ENCODE measurements around the gene IL1R1.

Gene IL1R1

DNA sequence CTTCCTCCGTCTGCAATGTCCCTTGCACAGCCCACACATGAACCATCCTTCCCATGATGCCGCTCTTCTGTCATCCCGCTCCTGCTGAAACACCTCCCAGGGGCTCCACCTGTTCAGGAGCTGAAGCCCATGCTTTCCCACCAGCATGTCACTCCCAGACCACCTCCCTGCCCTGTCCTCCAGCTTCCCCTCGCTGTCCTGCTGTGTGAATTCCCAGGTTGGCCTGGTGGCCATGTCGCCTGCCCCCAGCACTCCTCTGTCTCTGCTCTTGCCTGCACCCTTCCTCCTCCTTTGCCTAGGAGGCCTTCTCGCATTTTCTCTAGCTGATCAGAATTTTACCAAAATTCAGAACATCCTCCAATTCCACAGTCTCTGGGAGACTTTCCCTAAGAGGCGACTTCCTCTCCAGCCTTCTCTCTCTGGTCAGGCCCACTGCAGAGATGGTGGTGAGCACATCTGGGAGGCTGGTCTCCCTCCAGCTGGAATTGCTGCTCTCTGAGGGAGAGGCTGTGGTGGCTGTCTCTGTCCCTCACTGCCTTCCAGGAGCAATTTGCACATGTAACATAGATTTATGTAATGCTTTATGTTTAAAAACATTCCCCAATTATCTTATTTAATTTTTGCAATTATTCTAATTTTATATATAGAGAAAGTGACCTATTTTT lies 35.4 kb downstream of the IL1R1 start:
- DNase-seq = no peak

DNA sequence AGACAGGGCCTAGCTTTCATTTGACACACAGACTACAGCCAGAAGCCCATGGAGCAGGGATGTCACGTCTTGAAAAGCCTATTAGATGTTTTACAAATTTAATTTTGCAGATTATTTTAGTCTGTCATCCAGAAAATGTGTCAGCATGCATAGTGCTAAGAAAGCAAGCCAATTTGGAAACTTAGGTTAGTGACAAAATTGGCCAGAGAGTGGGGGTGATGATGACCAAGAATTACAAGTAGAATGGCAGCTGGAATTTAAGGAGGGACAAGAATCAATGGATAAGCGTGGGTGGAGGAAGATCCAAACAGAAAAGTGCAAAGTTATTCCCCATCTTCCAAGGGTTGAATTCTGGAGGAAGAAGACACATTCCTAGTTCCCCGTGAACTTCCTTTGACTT lies 36.5 kb downstream of the IL1R1 start:
- no peak for DNase-seq

DNA sequence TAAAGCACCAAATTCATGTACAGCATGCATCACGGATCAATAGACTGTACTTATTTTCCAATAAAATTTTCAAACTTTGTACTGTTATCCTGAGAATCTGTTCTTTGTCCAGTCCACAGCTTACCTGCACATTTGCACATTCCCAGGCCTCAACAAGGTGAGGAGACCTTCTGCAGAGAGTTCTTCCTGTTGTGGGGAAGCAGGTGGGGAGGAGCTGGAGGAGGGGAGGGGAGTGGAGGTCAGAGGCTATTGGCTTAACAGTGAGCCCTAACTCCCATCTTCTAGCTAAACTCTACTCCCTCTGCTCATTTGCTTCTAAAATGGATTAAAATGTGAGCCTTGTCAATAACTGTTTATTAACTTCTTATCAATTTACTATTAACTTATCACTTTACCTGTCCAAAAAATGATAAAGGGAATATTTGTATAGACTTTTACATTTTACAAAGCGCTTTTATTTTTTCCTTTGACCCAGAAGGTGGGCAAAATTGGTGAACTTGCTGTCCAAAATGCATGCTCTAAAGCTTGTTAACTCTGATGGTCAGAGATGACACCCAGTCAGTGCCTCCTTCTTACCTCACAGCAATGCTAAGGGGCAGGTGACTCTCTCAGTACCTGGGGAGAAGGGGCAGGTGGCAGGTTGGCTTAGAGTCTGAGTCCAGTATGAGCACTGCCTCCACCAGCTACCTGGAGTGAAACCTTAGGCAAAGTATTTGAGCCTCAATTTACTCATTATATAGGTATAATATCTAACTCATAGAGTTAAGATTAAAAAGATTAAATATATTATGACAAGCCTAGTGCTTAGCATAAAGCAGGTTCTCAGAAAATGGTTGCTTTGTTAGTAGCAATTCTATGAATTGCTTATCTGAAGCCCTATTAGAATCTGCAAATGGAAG lies 37.5 kb downstream of the IL1R1 start:
- no peak for DNase-seq

DNA sequence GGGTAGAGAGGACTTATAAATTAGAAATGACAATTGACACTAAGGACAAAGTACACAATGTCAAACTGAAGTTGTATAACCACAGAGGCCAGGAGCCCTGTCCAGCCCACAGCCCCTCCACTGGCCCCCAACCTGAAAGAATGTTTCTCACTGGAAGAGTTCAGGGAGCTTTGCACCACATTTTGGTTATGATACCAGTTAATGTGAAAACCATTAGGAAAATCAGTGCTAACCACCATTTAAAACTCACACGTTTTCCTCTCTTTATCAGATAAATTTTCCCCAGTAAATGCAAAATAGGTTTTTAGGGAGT lies 38.1 kb downstream of the IL1R1 start:
- no peak for DNase-seq

DNA sequence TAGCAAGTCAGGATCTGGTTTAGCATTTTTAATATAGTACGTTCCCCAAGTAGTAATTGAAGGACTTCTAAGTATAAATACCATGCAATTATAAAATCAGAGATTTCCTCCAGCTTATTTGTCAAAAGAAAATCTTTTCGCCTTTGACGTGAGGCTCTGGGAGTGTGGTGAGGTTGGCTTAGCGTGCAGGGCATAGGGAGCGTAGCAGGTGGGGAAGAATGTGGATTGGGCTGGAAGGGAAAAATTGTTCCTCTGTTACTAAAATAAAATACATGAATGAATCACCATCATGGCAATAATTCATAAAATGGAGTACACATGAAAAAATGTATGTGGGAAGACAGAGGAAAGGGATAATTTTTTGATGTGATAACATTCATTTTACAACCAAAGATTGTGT lies 38.8 kb downstream of the IL1R1 start:
- no peak for DNase-seq

DNA sequence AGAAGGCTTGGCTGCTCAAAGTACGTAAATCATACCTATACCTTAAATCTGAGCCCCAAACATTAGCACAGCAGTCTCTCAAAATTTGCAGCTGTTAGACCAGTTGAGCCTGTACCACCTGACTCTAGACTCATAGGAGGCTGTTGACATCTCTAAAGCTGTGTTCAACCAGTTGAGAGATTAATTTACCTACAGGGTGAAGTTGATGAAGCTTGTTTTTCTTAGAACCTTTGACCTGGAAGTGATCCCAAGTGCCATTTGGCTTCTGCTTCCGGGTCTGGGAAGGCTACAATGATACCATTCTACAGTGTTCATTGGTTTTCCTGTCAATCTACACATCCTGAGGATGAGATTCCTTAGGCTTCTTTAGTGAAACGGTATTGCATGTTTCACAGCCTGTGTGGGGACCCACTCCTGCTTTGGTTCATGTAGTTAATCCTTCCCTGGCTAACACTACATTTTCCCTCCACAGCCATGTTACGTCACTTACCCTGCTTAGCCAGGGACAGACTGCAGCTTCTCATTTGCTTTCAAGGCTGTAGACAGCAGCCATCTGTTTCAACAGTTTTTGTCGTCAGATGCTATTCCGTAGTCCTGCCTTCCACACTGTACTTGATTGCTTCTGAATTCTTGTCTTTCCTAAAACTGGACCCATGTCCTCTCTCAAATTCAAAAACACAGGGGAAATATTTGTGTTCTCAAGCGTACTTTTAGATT lies 39.5 kb downstream of the IL1R1 start:
- no peak for DNase-seq

DNA sequence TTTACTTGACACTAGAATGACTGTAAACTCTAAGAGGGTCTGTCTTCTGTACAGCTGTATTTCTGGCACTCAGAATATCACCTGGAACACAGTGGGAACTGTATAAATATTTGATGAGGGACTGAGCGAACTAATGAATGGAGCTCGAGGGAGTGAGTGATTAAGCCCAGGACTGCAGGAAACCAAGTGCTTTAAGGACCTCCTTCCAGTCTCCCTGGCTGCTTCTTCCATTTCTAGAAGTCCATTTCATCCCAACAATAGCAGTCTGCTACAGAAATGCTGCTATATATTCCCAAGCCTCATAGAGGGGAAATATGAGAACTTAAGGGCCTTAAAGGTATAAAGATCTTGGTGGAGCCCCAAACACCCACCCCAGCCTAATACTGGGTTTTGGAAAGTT lies 41.5 kb downstream of the IL1R1 start:
- DNase-seq = no peak

DNA sequence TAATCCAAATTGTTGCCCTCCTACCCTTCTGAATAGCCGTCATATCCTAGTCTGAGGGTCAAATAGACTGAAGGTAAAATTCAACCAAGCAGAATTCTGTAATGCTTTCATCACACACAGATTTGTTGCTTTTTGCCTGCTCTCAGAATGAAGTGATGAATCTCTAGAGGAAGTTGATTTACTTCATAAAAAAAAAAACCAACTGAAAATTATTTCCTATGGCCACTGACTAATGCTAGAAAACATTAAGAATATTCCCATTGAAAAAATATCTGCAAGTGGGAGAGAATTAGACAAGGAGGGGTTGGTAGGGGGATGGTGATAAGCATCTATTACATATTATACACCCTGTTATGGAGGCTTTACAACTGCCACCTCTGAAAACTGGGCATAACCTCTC lies 42.0 kb downstream of the IL1R1 start:
- no peak for DNase-seq

DNA sequence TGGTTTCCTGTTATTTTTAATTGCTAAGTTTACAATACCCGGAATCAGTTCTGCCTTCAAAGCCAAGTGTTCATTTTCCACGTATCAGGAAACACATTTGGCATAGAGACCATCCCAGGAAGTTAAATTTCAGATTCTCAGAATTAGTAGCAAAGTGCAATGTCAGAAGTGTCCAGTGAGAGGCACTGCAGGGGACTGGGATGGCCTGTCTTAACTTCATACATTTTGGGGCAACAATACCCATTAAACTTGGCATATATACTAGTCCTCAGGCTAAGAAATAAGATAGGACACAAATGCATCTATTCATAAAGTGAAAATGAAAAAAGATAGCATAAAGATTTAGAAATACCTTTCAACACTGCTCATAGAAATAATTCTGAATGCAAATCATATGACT lies 42.8 kb downstream of the IL1R1 start:
- peak; percentile 25 for DNase-seq

DNA sequence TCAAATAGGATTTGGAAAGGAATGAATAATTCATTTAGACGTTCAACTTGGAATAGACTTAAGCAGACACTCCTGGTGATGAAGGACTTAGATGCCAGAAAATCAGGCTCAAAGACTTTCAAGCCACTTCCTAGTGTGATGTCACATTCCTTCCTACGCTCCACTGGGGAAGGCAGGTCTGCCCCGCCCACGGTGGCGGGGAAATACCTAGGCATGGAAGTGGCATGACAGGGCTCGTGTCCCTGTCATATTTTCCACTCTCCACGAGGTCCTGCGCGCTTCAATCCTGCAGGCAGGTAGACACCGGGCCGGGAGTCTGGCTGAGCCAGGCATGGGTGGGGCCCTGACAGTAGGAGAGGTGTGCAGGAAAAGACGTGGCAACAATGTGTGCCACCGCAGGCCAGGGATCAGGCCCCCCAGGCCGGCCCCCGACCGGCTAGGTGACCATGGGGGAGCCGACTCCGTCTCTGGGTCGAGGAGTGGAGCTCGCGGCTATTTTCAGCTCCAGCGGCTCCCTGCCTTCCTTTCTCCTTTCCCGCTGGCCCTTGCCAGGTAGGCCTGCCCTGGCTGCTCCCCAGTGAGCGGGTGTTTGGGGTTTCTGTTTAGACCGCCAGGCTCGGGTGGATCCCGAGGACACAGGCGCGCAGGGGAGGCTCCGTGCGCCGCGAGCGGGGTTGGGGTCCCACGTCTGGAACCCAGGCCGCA lies 44.4 kb downstream of the IL1R1 start, which contains the start of gene IL1RL2:
IL1RL2 (plus strand) TSS at position 233 of the 705 bp plus-strand sequence. CDS start 845 bp downstream, outside the sequence.
- peak; percentile 52 for DNase-seq

DNA sequence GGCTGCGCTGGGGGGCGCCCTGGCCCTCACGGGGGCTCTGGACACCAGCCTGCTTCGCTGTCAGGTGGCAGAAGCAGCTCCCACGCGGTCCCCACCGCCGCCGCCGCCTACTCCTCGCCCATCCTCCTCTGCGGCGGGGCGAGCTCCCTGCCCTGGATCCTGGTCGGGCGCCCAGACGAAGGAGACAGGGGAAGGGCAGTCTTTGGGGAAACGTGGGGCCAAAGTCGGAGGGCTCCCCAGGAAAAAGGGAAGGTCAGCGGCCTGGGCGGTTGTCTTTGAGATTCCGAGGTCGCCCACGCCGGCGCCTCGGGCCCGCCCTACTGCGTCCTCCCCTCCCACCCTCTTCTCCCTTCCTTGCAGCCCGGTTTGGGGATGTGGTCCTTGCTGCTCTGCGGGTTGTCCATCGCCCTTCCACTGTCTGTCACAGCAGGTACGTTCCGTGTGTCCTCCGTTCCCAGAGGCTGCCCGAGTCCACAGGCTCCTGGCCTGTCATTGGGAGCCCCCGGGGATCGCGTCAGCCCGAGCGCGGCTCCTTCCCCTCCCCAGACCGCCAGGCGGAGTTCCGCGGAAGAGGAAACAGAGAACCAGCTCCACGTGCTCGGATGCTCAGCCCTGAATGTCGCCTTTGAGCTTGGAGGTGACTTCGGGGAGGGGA lies 45.1 kb downstream of the IL1R1 start:
- peak; percentile 70 for DNase-seq

DNA sequence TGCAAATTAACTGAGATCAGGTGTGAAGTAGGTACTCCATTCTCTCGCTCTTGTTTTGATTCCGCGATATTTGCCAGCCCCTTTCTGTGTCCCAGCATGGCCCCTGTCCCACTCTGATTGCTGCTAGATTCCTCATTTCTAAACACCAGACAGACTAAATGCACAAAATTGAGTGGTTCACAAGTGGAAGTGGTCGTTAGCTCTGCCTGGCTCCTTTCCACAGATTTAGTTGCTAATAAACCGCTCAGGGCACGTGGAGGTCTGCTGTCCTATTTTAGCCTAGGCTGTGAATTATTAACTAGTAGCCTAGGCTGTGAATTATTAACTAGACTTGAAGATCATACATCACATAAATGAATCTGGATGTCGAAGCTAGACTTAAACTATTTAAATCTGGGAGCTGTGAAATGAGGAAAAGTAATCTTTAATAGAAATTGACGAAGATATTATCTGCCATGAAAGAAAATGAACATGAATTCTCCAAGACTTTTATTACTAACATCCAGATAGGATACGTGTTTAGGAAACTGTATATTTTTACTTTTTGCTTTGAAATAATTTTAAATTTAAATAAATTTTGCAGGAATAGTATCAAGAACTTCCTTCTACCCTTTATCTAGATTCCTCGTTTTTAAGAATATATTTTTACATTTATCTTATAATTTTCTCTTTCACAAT lies 48.0 kb downstream of the IL1R1 start:
- no peak for DNase-seq

DNA sequence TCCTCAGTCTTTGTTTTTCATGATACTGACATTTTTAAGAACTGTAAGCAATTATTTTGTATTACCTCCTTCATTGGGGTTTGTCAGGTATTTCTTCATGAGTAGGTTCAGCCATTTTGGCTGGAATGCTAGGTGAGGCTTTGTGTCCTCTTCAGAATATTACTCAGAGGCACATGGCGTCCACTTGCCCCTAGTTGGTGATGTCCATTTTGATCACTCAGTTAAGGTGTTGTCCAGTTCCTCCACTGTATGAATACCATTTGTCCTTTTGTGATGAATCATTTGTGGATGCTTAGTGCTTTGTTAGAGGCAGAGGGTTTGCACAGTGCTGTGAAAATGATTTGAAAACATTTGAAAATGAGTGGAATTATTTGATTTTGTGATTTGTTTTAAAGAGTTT lies 49.0 kb downstream of the IL1R1 start:
- DNase-seq = no peak

DNA sequence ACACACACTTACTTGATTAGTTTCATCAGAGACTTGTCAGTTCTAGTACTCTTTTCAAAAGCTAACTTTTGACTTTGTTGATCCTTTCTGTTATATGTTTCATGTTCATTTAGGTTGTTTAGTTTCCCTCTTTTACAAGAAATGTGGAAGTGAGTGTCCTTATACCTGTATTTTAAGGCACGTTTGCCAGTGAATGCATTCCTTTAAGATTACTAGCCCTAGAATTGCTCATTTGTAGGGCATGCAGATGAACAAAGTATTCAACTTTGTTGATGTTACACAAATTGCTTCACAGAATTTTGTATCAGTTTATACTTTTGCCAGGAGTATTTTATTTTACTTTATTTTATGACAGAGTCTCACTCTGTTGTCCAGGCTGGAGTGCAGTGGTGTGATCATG lies 50.5 kb downstream of the IL1R1 start:
- DNase-seq = no peak

DNA sequence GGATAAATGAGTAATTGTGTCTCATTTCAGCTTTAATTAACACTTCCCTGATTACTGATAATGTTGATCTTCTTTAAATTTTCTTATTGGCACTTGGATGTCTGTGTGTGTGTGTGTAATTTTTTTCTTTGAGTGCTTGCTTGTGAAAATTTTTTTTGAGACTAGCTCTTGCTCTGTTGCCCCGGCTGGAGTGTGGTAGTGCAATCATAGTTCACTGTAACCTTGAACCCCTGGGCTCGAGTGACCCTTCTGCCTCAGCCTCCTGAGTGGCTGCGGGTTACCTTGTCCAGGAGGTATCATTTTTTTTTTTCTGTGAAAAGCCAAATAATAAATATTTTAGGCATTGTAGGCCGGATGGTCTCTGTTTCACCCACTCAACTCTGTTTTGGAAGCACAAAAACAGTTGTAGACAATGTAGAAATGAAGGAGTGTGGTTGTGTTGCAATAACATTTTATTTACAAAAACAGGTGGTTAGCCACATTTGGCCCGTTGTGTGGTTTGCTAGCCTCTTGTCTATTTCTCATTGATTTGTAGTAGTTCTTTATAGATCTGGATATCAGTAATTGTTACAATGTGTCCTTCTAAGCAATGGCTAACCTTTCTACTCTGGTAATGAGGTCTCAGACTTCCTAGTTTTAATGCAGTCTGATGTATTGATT lies 52.2 kb downstream of the IL1R1 start:
- DNase-seq = no peak

DNA sequence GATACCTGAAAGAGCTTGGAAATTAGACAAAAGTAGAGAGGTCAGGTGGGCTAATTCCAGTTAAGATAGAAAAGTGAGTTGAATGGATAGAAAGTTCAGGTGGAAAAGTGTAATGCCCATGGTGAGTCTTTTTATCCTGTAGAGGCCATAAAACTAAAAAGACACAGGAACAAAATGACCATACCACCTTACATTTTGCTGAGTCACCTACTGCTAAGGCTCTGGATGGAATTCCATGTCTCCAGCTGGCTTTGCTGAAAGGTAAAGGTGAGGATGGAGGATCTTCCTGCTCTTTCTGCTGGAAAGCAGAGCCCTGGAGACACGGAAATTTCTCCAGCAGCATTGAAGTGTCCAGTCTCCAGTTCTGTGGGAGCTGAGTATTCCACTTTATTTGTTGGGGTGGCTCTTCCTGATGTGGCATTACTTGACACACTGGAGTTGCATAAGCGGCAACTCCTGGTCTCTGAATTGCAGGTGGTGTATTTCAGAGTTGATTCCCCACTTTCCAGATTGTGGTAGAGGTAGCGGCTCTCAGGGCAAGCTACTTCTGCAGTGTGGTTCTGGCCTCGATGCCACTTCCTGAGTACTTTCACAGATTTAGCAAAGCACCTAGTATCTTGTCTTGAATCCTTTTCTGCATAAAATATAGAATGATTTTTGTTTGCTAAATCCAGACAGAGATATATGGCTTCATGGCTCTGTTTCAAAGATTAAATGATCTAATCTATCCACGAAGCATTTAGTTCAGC lies 55.0 kb downstream of the IL1R1 start:
- no peak for DNase-seq

DNA sequence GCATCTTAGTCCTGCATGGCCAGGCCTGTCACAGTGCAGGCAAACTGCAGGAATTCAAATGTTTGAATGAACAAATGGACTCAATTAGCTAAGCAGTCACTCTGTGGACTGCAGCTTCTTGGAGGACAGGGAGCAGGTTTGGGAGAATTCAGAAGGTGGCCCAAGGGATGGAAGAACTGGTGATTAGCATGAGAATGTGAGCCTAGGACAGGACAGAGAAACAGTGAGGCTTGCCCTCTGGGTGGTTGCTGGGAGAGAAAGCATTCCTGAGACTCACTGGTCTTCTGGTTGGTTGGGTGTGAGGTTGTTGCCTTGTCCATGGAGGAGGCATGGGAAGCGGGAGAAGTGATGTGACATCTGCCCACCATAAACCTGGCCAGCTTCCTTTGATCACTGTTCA lies 58.0 kb downstream of the IL1R1 start:
- no peak for DNase-seq

DNA sequence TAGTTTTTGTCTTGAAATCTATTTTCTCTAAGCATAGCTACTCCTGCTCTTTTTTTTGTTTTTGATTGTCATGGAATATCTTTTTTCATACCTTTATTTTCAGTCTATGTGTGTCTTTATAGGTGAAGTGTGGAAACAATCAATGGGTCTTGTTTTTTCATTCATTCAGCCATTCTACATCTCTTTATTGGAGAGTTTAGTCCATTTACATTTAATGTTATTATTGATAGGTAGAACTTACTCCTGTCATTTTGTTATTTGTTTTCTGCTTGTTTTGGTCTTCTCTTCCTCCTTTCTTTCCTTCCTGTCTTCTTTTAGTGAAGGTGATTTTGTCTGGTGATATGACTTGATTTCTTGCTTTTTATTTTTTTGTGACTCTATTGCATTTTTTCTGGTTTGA lies 62.1 kb downstream of the IL1R1 start:
- no peak for DNase-seq

DNA sequence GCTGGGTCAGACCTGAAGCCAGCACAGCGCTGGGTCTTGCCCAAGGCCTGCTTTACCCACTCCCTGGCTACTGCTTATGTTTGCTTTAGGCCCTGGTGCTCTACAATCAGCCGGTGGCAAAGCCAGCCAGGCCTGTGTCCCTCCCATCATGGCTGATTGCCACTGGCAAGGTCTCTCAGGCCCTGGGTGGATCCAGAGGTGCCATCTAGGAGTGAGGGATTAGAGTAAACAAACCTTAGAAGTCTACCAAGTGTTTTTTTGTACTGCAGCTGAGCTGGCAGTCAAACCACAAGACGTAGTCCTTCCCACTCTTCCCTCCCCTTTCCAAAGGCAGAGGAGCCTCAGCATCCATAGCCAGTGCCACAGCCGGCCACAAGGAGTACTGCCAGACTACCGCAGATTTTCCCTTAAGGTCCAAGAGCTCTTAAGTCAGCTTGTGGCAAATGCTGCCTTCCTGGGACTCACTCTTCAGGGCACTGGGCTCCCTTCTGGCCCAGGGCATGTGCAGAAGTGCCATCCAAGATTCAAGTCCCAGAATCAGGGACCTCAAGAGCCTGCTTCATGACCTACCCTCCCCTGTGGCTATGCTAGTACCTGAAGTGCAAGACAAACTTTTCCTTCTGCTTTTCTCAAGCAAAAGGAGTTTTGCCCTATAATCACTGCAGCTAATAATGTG lies 64.3 kb downstream of the IL1R1 start:
- DNase-seq = no peak

DNA sequence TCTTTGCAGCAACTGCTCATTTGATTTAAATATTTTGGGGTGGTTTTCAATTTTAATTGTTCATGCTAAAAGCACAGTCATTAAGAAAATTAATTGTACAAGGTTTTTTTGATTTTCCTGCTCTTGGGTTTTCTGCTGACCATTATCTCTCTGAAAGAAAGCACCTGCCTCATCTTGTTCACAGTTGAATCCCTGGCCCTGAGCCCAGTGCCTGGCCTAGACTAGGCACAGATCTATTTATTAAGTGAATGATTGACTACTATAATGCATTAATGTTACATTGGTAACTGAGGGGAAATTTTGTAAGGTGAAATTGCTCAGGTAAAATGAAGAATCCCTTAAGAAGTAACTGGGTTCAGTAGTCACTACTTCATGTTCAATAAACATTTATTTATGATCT lies 66.2 kb downstream of the IL1R1 start:
- no peak for DNase-seq

Measured in activated CD4-positive, alpha-beta T cell treated with anti-CD3 and anti-CD28 coated beads for 48 hours (primary cell).